ENCODE measurements around the gene EDN2.

EDN2 gene

GRCh38 chr1:41482001-41482765, 2.3 kb downstream of the EDN2 start:
- no peak for DNase-seq

DNA sequence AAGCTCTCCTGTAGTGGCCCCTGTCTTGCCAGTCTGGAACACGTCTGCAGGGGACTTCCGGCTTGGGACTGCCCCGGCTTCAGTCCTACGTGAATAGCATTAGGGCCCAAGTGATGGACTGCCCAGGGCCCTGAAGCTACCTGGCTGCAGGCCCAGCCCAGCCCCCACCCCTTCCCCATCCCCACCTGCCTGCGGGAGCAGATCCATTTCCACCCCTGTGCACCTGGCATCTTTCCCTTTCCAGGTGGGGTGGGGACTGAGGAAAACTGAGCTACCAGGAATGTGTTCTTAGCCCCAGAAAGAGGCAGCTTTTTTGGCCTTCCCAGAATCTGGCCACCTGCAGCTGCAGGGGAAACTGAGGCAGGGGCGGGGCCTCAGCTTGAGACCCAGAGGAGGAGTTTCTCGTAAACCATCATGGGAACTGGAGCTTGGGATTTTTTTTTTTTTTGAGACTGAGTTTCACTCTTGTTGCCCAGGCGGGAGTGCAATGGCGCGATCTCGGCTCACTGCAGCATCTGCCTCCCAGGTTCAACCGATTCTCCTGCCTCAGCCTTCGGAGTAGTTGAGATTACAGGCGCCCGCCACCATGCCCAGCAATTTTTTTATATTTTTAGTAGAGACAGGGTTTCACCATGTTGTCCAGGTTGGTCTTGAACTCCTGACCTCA, 3.2 kb downstream of the EDN2 start:
- no peak for DNase-seq

- no peak for DNase-seq
These were observed 4.0 kb downstream of the EDN2 start for GRCh38 chr1:41480204-41481108.

DNA sequence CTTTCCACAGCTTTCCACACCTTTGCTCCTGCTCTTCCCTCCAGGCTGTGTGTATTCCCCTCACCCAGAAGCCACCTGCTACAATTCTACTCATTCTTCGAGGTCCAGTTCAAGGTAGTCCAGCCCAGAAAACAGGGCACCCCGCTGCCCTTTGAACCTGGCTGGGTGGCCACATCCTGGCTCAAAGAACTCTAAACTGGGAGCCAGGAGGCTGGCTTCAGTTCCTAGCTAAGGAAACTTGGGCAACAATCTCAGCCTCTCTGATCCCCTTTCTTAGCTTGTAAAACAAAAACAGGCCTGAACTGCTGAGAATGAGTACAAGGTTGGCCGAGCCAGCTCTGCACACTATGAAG, 4.7 kb downstream of the EDN2 start:
- no peak for DNase-seq

GRCh38 chr1:41479000-41479807, 5.3 kb downstream of the EDN2 start:
- no peak for DNase-seq

- DNase-seq, result no peak
These were observed 6.2 kb downstream of the EDN2 start for GRCh38 chr1:41478118-41478748.

DNA sequence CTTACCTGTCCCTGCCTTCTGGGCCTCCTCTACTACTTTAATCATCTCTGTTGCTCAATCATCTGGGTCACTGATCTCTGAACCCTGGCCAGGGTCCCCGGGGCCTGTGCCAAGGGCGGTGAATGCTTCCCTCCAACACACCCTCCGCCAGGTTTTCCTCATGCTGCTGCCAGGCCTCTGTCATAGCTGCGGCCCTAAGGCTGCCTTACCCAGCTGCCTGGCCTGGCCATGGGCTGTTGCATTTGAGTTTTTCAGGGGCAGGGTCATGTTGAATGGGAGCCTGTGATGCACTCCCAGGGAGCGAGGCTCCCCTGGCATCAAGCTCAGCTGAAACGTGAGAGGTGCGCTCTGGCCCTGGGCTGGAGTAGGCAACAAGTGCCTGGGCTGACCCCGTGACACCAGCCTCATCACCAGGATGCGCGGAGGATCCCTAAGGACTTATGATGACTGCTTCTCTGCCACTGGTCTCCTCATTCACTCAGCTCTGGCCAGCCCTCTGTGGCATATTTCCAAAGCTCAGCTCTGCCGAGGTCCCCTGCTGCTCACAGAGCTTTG, 7.6 kb downstream of the EDN2 start:
- DNase-seq, result no peak

- no peak for DNase-seq
These were observed 8.5 kb downstream of the EDN2 start for GRCh38 chr1:41475859-41476567.

DNA sequence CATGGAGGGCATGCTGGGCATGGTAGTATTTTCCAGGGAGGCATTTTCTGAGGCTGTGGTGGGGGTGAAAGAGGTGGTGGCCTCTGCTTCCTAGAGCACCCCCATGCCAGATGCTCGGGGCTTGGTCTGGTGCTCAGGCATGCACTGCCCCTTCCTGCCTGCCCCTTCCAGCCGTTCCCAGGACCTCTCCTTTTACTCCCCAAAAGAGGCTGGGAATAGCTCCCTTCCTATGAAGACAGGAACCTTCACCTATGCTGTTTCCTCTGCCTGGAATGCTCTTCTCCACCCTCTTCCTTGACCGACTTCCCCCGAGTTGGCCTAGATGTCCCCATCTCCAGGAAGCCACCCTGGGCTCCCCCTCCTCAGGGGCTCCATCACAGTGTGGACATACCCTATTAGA, 9.1 kb downstream of the EDN2 start:
- DNase-seq, result no peak

DNA sequence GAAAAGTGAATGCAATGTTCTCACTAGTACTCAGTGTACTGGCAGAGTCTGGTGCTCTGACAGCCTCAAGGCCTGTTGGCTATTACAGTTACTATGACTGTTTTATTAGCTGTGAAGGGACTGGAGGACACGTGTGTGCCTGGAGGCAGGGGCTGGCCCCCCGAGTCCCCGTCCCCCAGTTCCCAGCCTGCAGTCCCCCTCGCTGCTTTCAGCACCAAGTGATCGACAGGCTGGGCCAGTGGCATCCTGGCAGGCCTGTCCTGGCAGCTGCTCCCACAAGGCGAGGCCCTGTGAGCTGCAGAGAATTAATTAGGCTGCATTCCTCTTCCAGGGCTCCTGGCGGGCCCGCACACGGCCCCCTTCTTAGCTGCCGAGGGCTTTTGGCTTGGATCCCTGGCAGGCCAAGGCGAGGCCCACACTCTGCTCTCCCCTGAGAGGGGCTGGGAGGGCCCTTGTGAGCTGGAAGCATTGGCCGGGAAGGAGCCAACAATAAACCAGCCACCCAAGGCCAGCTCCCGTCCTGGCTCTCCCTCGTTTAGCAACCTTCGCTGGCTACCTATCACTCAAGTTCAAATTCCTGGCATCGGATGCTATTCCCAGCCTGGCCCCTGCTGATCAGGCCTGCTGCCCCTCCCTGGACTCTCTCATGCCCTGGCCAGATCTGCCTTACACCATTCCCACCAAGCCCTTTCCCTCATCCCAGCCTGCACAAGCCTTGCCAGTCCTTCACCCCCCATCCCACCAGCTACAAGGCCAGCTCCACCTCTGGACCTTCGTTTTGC, 9.8 kb downstream of the EDN2 start:
- DNase-seq, result no peak

DNA sequence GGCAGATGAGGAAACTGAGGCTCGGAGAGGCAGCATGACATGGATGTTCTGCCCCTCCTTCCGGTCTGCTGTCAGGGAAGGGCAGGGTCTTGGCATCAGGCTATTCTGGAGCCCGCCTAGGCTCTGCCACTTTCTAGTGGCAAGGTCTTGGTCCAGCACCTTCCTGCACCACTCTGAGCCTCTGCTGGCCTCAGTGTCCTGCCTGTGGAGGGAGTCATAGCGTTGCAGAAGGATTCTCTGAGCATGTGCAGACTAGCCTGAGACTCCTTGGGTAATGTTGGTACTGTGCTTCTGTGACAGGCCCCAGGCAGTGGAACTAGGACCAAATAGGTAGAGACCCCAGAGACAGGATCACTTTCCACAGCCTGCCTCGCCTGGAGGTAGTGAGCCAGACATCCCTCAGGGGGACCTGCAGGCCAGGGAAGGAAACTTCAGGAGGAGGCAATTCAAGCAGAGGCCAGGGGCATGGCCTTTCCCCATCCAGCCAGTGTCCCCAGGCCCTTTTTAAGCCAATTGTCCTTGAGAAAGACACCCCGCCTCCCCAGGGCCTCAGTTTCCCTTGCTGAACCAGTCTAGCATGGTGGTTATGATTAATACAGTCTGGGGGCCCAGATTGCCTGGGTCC, 10.6 kb downstream of the EDN2 start:
- no peak for DNase-seq

DNA sequence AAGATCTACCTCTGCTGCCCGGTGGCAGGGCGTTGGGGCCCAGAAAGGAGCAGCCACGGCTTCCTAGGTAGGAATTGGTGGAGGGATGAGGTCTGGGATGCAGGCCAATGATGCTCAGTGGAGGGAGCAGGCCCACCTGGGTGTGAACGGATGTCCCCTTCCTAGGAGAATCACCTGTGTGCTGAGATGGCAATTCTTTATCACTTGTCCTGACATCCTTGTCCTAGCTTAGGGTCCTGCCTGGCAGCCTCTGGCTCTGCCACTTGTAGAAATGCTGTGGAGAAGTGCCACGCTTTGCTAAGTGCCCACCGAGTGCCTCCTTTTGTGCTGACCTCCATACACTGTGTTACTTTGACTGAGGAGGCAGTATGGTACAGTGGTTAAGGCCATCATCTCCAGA, 12.8 kb downstream of the EDN2 start:
- no peak for DNase-seq

DNA sequence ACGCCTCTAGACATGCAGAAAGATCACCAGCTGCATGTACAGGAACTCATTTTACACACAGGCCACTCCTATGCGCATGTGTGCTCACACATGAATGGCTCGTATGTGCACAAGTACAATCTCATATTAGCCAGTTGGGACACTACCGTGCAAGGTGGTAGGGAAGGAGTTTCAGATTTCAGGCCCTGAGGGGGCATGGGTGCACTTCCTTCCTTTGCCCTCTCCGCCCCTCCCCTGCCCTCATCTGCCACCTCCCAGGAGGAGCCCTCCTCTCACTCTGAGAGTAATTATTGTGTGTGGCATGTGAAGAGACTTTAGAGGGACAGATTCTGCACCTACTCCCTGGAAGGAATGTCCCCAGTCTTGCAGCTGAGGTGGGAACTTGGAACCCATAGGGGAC, 14.8 kb downstream of the EDN2 start:
- DNase-seq, result no peak

DNA sequence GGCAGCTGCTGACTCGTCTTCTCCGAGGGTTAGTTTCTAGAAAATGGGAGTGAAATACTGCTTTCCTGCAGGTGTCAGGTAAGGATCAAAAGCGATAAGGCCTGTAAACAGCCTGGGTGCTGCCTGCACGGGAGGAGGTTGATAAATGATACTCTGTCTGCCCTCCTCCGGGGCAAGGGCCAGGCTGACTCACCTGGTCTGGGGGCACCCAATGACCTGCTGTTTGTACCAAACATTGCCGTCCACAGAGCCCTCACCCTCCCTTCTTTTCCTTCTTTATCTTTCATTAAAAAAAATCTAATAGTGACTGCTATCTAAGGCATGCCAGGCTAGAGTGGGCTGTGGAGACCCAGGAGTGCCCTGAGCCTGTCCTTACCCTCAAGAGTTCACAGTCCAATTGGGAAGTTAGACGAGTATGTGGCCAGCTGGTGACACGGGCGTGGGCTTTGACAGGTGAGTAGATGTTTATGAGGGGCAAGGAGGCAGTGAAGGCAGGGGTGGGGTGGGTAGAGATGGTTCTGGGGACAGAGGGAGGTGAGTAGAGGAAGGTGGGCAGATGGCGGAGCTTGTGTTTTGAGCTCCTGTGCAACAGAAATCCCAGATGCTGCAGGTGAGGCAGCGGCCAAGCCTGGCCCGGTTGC, 16.2 kb downstream of the EDN2 start:
- no peak for DNase-seq

GRCh38 chr1:41467673-41468072, 16.8 kb downstream of the EDN2 start:
- DNase-seq, result no peak

DNA sequence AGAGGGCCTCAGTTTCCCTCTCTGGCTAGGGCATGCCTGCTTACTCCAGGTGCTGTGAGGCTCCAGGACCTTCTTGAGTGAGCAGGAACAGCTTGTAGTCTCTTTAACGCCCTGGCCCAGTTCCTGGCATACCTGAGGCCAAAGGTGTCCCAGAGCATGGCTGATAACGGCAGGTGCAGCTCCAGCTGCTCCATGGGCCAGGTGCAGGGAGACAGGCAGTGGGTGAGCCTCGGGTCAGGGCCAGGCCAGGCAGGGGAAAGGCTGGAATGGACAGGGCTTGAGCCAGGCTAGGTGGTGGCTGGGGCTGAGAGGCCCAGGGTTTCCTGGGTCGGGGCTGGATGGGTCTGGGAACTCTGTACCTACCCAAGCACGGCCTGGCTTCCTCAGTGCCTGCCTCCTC, 18.3 kb downstream of the EDN2 start:
- DNase-seq, result no peak

- DNase-seq, result no peak
These were observed 18.7 kb downstream of the EDN2 start for GRCh38 chr1:41465741-41466140.

- no peak for DNase-seq
These were observed 19.6 kb downstream of the EDN2 start for GRCh38 chr1:41464885-41465284.

DNA sequence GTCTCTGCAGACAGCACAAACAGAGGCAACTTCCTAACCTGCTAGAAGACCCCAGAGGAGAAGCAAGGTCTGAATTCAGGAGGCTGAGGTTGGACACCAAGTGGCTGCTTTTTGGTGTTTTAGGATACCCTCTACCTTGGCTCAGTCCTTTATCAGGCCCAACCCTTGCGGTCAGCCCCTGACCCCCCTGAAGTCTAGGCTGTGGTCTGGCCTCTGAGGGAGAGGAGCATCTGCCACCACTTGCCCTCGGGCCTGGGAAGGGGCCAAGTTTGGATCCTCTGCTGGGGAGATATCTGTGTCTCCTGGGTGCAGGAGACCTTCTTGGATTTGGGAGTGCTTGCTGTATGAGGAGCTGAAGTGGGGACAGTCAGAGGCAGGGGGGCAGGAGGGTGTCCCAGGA, 21.0 kb downstream of the EDN2 start:
- DNase-seq, result no peak

GRCh38 chr1:41462680-41463004, 21.8 kb downstream of the EDN2 start:
- DNase-seq, result no peak

All from Kasumi-1 (cell line).